ENCODE data around the gene PNPLA3.

GRCh38 chr22:43957871-43958270, 34.3 kb downstream of the PNPLA3 start:
- TF ChIP-seq CTCF (IDR thresholded peaks at IDR 0.05) (no peak), POLR2A (IDR thresholded peaks at IDR 0.05) (no peak), POLR2AphosphoS5 (IDR thresholded peaks at IDR 0.05) (no peak)
